Measurements from ENCODE around the gene SPRING1.

- no peak for TF ChIP-seq POLR2A (IDR thresholded peaks at IDR 0.05; ENCODE audit: low read depth, low read length)
- TF ChIP-seq POLR2AphosphoS5 (IDR thresholded peaks at IDR 0.05; ENCODE audit: low read depth, low read length): no peak
- no peak for TF ChIP-seq TAF1 (IDR thresholded peaks at IDR 0.05; ENCODE audit: borderline replicate concordance, low read depth, low read length)
These were observed 37.8 kb downstream of the SPRING1 start for GRCh38 chr12:116700066-116700465.

Data from GM12892 (cell line).